Activated CD8-positive, alpha-beta memory T cell treated with anti-CD3 and anti-CD28 coated beads for 36 hours (primary cell): Measurements from ENCODE around the gene ANAPC15. TPM values are rescaled to one million over a fixed set of nuclear protein-coding genes. Genes with fewer than 3 reads are reported as not detected.

Experiments
- CTCF ChIA-PET: fragments of 350-600 bp; sonication (Branson Sonifier 250); formaldehyde crosslinking; loops from one replicate; lab custom pipeline; 2021; ENCODE audit warnings: antibody characterized with exemption; lab: Charles Lee
- POLR2A ChIA-PET: fragments of 350-600 bp; sonication (Branson Sonifier 250); formaldehyde crosslinking; loops from one replicate; lab custom pipeline; 2021; ENCODE audit warnings: antibody characterized with exemption; lab: Charles Lee
- total RNA-seq, 2 experiments: library from RNA; stranded (reverse); gene quantifications; one replicate each; pipeline ENCODE4 v1.2.3, GENCODE V29; 2021

The ANAPC15 gene
- total RNA-seq, 2 experiments from 2014 or later: 53.5 to 59.4 TPM

DNA sequence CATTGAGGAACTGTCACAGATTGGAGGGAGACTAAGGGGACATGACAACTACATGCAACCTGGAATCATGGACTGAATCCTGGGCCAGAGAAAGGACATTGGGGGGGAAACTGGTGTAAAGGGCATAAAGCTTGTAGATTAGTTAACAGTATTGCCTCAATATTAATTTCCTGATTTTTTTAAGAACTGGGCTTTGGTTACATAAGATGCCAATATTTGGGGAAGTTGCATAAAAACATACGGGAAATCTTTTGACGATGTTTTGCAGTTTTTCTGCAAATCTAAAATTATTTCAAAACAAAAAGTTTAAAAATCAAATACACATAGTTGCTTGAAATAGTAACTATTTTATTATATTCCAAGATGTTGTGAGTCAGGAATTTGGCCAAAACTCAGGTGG lies 20.2 kb upstream of the ANAPC15 start:
- ChIA-PET POLR2A (no interaction called here), CTCF (no interaction called here)

DNA sequence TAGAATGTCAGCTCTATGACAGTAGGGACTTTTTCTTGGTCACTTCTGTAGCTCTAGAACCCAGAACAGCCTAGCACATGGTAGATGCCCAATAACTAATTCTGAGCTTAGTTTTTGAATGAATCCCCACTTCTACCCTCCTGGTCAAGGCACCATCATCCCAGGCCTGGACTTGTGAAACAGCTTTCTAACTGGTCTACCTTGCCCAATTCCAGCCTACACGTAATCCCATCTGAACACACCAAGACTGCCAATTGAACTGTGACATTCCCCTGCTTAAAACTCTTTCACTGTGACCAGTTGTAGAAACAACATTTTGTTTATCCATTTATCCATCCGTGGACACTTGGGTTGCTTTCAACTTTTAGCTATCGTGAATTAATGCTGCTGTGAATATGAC lies 16.9 kb upstream of the ANAPC15 start:
- CTCF ChIA-PET: no interaction called here

DNA sequence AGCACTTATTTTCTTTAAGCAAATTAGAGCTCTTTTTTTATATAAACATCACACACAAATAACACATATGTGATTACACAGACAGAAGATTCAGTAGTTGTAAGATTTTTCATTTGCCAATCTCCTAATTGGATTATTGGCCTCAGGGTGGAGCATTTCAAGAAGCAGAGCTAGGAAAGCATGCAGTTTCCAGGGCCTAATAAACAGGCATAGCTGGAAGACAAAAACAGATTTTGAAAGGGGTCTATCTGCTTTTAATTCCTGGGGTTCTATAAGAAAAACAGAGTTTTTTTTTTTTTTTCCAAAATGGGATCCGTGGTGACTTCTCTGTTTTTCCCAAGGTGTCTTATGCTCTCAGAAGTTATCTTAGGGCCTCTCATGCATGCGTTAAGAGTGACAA lies 15.4 kb upstream of the ANAPC15 start:
- ChIA-PET CTCF (no interaction called here), POLR2A (no interaction called here)

More for the DNA sequence above, 16.9 kb upstream of the ANAPC15 start:
- POLR2A ChIA-PET: no interaction called here

DNA sequence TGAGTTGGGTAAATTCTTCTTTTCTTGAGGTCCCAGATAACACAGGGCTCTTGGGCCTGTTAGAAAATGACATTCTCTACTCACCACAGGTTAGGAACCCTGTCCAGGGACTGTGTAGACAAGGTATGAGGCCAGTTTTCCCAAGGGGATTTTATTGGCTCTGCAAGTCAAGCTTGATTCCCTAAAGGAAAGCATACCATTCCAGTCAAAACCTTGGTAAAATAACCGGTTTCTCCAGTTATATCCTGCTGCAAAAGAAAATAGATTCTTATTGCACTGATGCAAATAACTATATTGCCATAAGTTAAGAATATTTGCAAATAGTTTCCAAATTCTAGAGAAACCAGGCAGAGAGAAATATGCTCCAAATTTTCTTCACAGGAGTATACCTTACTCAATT lies 13.5 kb upstream of the ANAPC15 start:
- CTCF ChIA-PET: interaction anchor here (2.1 kb wide), 1 partner anchor 18 kb away, joined by 7 read pairs; no protein-coding TSS in a partner anchor
- POLR2A ChIA-PET: no interaction called here

DNA sequence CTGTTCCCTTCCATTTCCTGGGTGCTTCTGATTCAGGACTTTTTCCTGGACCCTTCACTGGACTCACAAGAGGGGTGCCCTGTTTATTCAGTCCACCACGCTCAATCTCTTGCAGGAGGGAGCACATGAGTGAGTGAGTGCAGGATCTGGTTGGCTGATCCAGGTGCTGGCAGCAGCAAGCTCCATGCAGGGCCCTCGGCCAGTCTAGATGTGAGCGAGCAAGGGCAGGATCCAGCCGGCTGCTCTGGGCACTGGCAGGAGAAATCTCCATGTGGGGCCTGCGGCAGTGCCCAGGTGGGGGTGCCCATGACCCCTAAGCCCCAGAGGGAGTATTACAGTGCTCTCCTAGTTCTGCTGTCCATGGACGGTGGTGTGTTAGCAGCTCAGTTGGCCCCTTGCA lies 11.6 kb upstream of the ANAPC15 start:
- CTCF ChIA-PET: interaction anchor here (1.1 to 2.1 kb wide), 2 partner anchors 20 to 33 kb away, joined by 3 to 7 read pairs; no protein-coding TSS in a partner anchor
- POLR2A ChIA-PET: no interaction called here

DNA sequence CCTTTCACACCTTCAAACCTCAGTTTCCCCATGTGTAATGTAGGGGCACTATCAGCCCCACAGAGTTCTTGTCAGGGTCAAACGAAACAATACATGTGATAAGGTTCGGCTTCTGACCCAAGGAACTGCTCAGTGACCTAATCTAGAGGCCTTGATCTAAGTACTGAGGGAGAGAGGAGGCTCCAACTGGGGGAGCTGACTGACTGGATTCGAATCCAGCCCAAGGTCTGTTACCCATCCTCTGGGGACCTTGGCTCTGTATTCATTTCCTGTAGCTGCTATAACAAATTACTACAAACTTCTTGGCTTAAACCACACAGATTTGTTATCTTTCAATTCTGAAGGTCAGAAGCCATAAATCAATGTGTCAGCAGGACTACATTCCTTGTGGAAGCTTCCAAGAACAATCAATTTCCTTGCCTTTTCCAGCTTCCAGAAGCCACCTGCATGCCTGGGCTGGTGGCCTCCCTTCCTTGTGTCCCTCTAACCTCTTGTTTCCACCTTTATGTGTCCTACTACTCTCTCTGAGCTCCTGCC lies 10.7 kb upstream of the ANAPC15 start:
- CTCF ChIA-PET: interaction anchor here (1.1 kb wide), 1 partner anchor 32 kb away, joined by 3 read pairs; no protein-coding TSS in a partner anchor
- POLR2A ChIA-PET: no interaction called here

DNA sequence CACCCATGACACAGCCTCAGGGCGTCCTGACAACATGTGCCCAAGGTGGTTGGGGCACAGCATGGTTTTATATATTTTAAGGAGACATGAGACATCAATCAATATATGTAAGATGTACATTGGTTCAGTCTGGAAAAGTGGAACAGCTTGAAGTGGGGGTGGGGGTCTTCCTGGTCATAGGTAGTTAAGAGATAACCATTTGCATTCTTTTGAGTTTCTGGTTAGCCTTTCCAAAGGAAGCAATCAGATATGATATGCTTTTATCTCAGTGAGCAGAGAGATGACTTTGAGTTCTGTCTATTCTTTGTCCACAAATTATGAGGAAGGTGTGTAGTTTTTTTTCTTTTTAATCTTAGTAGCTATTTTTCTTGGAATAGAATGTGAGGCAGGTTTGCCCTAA lies 10.1 kb upstream of the ANAPC15 start:
- CTCF ChIA-PET: no interaction called here
- POLR2A ChIA-PET: interaction anchor here (0.6 kb wide), 1 partner anchor 36 kb away, joined by 8 read pairs; no protein-coding TSS in a partner anchor

DNA sequence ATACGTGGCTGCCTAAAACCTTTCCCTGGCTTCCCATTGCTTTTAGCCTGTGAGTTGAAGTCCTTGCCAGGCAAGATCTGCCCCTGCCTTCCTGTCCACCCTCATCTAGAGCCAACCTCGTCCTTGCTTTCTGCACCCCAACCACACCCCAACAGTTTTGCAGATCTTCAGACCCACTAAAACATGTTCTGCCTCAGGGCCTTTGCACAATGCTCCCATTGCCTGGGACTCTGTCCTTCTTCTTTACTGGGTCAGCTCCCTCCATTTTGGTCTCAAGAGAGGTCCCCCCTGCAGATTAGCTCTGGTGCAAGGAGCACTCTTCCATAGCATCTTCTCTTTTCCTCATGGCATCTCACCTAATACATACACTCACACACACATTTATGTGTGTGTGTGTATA lies 8.4 kb upstream of the ANAPC15 start:
- ChIA-PET CTCF (interaction anchor here (1.0 kb wide), 1 partner anchor 23 kb away, joined by 3 read pairs; no protein-coding TSS in a partner anchor), POLR2A (interaction anchor here (0.6 kb wide), 1 partner anchor 18 kb away, joined by 4 read pairs; no protein-coding TSS in a partner anchor)

DNA sequence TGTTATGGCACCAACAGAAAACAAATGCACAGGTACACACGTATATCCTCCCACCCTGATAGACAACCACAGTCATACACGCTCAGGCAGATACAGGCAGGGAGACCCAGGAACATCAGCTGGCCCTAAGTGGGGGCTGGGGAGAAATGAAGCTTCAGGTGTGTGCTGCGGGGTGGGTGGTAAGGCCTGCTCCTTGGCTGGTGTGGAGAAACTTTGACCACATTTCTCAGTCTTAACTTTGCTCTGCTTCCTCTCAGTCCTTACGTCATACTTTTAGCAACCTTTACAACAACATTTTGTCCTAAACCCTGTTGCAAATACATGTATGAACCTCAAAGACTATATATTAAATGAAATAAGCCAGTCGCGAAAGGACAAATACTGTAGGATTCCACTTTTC lies 6.7 kb upstream of the ANAPC15 start:
- POLR2A ChIA-PET: no interaction called here
- CTCF ChIA-PET: interaction anchor here (1.9 kb wide), 1 partner anchor 25 kb away, joined by 4 read pairs; no protein-coding TSS in a partner anchor

DNA sequence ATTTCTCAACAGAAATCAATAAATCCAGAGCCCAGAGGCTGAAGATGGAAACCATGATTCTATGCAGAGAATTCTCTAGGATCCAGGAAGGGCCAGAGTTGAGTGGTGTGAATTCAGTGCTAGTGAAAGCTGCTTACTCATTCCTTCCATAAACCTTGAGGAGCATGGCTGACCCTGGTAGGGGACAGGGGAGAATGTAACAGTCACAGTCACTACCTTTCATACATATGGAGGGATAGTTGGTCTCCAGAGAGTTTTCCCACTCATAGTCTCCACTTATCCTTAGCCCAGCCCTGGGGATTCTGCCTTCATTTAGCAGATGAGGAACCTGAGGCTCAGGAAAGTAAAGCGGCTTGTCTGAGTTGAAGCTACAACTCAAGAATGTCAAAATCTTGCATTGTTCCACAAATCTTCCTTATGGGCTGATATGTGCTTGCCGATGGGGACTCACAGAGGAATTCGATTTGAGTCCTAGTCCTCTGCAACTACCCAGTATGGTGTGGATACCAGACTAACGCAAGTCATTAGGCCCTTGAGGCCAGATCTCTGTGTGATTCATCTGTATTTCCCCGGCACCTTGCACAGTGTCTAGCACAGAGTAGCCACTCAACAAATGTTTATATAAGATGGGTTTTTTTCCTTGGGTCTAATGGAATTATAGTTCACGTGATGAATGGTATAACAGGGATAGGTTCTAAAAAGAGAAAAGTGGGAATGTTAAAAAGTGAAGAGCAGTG lies 3.7 kb upstream of the ANAPC15 start:
- ChIA-PET CTCF (interaction anchor here (0.6 to 1.6 kb wide), 2 partner anchors 28 to 81 kb away, joined by 3 to 9 read pairs; no protein-coding TSS in a partner anchor), POLR2A (no interaction called here)

DNA sequence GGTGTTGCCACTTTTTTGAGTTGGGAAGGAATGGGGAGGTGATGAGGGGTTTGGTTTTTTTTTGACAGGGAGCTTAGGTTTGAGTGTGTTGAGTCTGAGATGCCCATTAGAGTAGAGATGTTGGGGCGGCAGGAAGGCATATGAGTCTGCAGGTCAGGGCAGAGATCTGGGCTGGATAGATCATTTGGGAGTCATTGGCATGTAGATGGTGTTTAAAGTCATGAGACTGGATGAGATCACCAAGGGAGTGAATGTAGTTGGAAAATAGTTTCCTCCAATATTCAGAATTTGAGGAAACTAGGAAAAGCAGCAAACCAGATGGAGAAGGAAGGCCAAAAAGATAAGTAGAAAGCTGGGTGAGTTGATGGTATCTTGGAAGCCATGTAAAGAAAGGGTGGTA lies 2.1 kb upstream of the ANAPC15 start:
- POLR2A ChIA-PET: no interaction called here
- CTCF ChIA-PET: interaction anchor here (0.7 kb wide), 1 partner anchor 23 kb away, joined by 3 read pairs; no protein-coding TSS in a partner anchor

DNA sequence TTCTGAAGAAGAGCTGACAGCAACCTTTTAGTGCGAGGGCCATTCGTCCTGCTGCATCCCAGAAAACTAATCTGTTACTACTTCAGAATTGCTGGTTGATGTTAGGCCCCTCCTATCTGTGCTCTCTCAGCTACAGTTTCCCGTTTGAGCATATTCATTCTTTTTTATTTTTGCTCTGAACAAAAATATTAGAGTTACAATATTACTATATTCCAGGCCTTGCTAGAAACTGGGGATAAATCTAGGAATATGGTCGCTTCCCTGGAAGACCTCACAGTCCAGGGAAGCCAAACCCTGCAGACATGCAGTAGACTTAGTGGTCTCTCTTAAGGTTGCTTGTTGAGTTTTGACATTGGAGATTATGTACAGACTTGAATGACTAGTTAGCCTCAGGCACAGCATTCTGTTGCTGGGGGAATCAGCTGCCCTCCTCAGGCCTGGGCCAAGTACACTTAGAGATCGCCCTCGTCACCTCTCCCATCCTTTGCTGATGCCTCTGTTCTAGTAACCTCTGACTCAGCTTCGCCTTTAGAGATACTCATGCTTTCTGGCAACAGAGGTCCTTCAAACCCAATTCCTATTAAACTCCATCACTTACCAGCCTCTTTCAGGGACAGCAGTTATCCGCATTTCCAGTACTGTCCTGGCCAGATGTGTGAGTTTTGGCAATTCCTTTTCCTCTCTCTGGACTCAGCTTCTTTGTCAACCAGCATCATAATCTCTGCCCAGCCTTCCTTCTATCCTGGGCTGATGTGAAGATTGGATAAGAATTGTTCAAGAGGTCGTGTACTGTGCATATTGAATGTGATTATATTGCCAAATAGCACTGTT lies 698 bp upstream of the ANAPC15 start:
- CTCF ChIA-PET: interaction anchor here (0.6 to 1.7 kb wide), 2 partner anchors 88 to 131 kb away, joined by 3 to 6 read pairs; no protein-coding TSS in a partner anchor
- POLR2A ChIA-PET: interaction anchor here (1.5 kb wide), 1 partner anchor 12 kb away, joined by 5 read pairs; no protein-coding TSS in a partner anchor

DNA sequence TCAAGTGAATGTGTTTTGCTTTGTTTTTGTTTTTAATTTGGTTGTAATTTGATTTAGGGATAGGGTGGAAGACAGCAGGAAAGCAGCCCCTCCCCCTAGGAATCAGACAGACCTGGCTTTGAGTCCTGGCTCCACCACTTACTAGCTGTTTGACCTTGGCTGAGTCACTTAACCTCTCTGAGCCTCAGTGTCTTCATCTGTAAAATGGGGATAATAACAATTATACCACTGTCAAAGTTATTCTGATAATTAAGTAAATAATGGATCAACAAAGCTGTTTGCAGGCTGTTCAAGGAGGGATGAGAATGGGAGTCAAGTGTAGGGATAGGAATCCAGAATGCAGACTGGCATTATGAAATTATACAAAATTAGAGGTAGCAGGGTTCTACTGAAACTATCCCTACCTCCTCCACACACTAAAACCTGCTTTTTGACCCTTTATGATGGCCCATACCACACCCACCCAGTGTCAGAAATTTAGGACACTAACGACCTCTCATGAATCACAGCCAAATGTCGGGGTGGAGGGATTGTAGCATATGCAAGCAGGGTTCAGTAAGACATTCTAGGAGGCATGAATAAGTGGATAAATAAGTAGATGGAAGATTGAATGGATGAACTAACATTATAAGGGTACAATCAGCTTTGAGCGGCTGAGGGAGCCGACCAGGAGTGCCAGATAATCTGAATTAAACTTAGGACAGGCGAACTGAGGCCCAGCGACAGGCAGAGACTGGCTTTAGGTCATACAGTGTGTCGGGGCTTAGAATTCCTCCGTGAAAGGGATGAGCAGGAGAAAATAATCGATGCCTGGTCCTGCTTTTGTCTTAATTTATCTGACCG lies 974 bp downstream of the ANAPC15 start:
- ChIA-PET CTCF (interaction anchor here (0.7 to 1.5 kb wide), 2 partner anchors 20 to 96 kb away, joined by 3 to 4 read pairs; no protein-coding TSS in a partner anchor), POLR2A (interaction anchor here (0.7 to 1.5 kb wide), 2 partner anchors 10 to 26 kb away, joined by 3 to 5 read pairs; no protein-coding TSS in a partner anchor)

DNA sequence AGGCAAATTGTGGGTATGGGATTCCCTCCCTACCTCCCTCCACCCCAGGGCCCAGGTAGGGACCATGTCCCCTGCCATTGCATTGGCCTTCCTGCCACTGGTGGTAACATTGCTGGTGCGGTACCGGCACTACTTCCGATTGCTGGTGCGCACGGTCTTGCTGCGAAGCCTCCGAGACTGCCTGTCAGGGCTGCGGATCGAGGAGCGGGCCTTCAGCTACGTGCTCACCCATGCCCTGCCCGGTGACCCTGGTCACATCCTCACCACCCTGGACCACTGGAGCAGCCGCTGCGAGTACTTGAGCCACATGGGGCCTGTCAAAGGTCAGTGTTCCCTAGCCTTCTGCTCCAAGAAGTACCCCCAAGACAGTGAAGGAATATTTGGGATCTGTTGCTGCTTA lies 6.6 kb downstream of the ANAPC15 start, which contains the start of gene TOMT:
TSS of gene TOMT (plus strand) at position 37 of the 400 bp plus-strand sequence. CDS start at position 65, 28 bp downstream.
- CTCF ChIA-PET: interaction anchor here (0.5 kb wide), 1 partner anchor 620 kb away, joined by 3 read pairs; no protein-coding TSS in a partner anchor
- POLR2A ChIA-PET: interaction anchor here (0.9 kb wide), 1 partner anchor 26 kb away, joined by 3 read pairs; no protein-coding TSS in a partner anchor

DNA sequence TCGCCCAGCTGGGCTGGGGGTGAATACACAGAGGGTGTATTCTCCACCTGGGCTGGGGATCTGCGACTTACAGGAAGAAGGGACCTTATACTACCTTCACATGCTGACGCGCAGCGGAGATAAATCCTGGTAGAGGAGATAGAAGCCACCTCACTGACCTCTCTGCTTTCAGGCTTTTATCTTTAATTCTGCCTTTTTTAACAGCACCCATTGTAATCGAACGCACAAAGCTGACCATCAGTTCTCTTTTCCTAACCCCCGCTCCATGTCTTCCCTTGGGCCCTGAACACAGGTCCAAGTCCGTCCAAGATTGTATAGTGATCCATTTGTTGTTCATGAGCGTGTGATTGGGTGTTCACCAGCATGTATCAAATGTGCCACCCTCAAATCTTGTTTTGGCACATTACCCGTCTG lies 8.7 kb downstream of the ANAPC15 start:
- ChIA-PET POLR2A (no interaction called here), CTCF (no interaction called here)

DNA sequence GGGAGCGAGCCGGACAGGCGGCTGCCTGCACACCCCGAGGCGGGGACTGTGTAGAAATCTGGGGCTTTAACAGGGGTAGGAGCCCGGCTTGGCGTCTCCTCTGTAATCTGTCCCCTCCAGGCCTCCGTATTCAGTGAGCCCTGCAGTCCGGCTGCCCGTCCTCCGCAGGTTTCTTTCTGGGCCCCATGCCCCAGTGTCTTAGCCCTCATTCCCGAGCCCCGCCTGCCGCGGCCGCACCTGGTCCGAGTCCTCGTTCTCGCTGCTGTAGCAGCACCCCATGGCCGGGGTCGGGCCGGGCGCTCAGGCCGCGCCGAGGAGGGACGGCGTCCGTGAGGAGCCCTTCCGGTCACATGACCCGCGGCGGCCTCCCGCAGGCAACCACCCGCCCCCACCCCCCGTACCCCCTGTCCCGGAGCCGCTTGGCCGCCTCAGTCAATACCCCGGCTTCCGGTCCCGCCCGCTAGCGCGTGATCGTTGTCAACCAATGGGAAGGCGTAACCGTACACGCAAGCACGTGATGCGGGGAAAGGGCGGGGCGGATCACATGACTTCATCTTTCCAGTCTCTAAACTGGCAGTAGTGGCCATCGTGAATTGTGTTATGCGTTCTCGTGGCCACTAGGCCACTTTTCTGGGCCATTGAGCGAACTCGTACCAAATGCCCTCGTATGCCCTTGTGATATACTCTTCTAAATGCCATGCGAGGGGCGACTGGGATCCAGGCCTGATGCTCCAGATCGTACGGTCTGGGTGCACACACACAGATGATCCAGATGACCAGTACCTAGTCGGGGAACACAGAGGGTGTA lies 9.3 kb downstream of the ANAPC15 start, which contains the start of gene LAMTOR1:
TSS of gene LAMTOR1 (minus strand) at position 352 of the 808 bp plus-strand sequence. CDS start at position 279, 73 bp downstream.
- CTCF ChIA-PET: interaction anchor here (2.7 kb wide), 1 partner anchor 12 kb away, joined by 10 read pairs; no protein-coding TSS in a partner anchor
- POLR2A ChIA-PET: no interaction called here

DNA sequence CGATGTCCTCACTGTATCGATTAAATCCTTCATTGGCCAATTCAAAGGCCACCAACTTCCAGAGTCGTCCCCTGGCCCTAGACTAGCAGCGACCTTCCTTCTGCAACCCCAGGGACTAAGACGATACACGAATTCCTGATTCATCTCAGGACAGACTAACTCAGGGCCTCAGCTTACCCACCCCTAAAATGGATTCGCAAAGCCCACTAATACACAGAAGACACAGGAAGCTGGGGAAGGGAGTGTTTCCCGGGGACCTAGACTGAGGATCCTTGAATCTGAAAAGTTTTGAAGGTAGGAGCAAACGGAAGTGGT lies 9.9 kb downstream of the ANAPC15 start:
- POLR2A ChIA-PET: no interaction called here
- CTCF ChIA-PET: interaction anchor here (2.7 kb wide), 1 partner anchor 12 kb away, joined by 10 read pairs; no protein-coding TSS in a partner anchor
